Stomach (tissue), 9 donors: ENCODE results near the gene VMP1. TPM values are rescaled to one million over a fixed set of nuclear protein-coding genes. Genes with fewer than 3 reads are reported as not detected.
"Not testable (repeated sequence)": the region's sequence is repeated elsewhere in the genome, so short reads cannot be mapped to it uniquely, and the experiment has no call there.

ENCODE experiments used
- DNase-seq, 2 donors: peaks; one replicate each; pipeline versions ENCODE4 v3.0.0 to v3.0.0-alpha.2; 2013 to 2019
- H3K27ac ChIP-seq, 5 donors: fragments of 200-600 bp in 4 of 5; sonication (generic) in 4 of 5; one replicate each; pipeline ENCODE4 v1.5.1; 2013 to 2019; ENCODE audit warnings: mild to moderate bottlenecking in 1 of 5, moderate library complexity in 1 of 5
- H3K27me3 ChIP-seq, 3 donors: fragments of 200-600 bp; sonication (generic); one replicate each; pipeline ENCODE4 v1.5.1; 2017 to 2019; ENCODE audit warnings: mixed run types in 1 of 3
- H3K36me3 ChIP-seq, 4 donors: fragments of 200-600 bp; sonication (generic); 1 replicate in 3 of 4; 2 replicates in 1 of 4; pipeline ENCODE4 v1.5.1; 2016 to 2019
- H3K4me1 ChIP-seq, 4 donors: fragments of 200-600 bp; sonication (generic); one replicate each; pipeline ENCODE4 v1.5.1; 2016 to 2019
- H3K4me3 ChIP-seq, 4 donors: fragments of 200-600 bp; sonication (generic) in 3 of 4; one replicate each; pipeline ENCODE4 v1.5.1; 2016 to 2019; ENCODE audit warnings: mild to moderate bottlenecking in 1 of 4
- H3K9me3 ChIP-seq, 4 donors: fragments of 200-600 bp; sonication (generic); one replicate each; pipeline ENCODE4 v1.5.1; 2016 to 2019
- EP300 ChIP-seq: sonication (generic); formaldehyde crosslinking; IDR thresholded peaks from one replicate; pipeline ENCODE4 v1.6.1; 2017; ENCODE audit warnings: antibody characterized with exemption
- POLR2A ChIP-seq, 4 donors: fragments of 450-650 bp; IDR thresholded peaks; one replicate each; pipeline ENCODE4 v1.6.1; 2016; ENCODE audit warnings: antibody characterized with exemption in 4 of 4, control low read depth in 2 of 4, mild to moderate bottlenecking in 1 of 4, moderate library complexity in 1 of 4
- POLR2AphosphoS5 ChIP-seq, 3 donors: sonication (generic); formaldehyde crosslinking; IDR thresholded peaks; one replicate each; pipeline ENCODE4 v1.6.1; 2016; ENCODE audit warnings: antibody characterized with exemption in 3 of 3
- WGBS, 5 donors: extraction: QIAGEN DNeasy Blood & Tissue Kit in 3 of 5; methylation state at CpG; one replicate each; pipeline versions ENCODE4 v1.1.5 to v1.1.7; 2013 to 2018; 5-methylcytosine and 5-hydroxymethylcytosine counted together
- intact Hi-C: fragments of 100-400 bp; cut with DNase I; formaldehyde crosslinking; loops from one replicate; pipeline ENCODE4 v1.15.1; 2023; ENCODE audit warnings: low total_unique reads
- polyA plus RNA-seq, 3 donors: library from polyadenylated mRNA; stranded (reverse); fragments of 200-250 nt; gene quantifications; one replicate each; pipeline ENCODE4 v1.2.3, GENCODE V29; 2013
- total RNA-seq, 5 donors: library from RNA; depleted of rRNA; stranded (reverse); fragments of >200 nt; gene quantifications; one replicate each; pipeline versions ENCODE4 v1.1.0 to v1.2.3, GENCODE V29; 2014 to 2016
- TF ChIP-seq, protein P1 (sequence below), 7 experiments: fragments of 450-650 bp in 4 of 7; fragments of 200-600 bp in 3 of 7; sonication (generic) in 3 of 7; IDR thresholded peaks; one replicate each; pipeline ENCODE4 v1.5.1; 2016 to 2019; ENCODE audit warnings: antibody characterized with exemption in 7 of 7, control low read depth in 2 of 7, mild to moderate bottlenecking in 1 of 7
- donor health status: healthy with polysubstance abuse.
- donor health status: Bipolar disorder and iron deficiency.
- donor health status: healthy.

VMP1 gene
- total and polyA plus RNA-seq, 8 donors: 24.4 to 562 (median 155) TPM

DNA sequence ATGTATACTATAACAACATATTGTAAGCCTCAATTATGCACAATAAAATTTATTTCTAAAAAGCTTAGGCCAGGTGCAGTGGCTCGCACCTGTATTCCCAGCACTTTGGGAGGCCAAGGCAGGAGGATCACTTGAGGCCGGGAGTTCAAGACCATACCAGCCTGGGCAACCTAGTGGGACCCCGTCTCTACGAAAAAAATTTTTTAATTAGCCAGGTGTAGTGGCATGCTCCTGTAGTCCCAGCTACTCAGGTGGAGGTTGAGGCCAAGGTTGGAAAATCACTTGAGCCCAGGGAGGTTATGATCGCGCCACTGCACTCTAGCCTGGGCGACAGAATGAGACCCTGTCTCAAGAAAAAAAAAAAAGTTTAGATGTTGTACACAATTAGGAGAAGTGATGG is 45.5 kb downstream of the VMP1 start:
- intact Hi-C loops: loop anchor here (10.0 kb wide), 1 partner anchor 112 kb away; no protein-coding TSS in a partner anchor
- Histone ChIP-seq H3K27me3 (no peaks in the 10 kb centered on the region), H3K27ac (peak overlapping the region in 3 of 5 donors; percentile 64 to 73 (median 68)), H3K4me3 (no peak overlapping the region), H3K9me3 (no peaks in the 10 kb centered on the region), H3K36me3 (peaks cover 0 to 10% (median 4%) of the 10 kb centered on the region in 4 donors), H3K4me1 (peaks cover 4 to 62% (median 18%) of the 10 kb centered on the region in 4 donors)
- WGBS, 5 donors: 75 to 91% (median 85%) methylated on average over 7 of the region's 7 CpGs
- TF ChIP-seq, protein P1, sequence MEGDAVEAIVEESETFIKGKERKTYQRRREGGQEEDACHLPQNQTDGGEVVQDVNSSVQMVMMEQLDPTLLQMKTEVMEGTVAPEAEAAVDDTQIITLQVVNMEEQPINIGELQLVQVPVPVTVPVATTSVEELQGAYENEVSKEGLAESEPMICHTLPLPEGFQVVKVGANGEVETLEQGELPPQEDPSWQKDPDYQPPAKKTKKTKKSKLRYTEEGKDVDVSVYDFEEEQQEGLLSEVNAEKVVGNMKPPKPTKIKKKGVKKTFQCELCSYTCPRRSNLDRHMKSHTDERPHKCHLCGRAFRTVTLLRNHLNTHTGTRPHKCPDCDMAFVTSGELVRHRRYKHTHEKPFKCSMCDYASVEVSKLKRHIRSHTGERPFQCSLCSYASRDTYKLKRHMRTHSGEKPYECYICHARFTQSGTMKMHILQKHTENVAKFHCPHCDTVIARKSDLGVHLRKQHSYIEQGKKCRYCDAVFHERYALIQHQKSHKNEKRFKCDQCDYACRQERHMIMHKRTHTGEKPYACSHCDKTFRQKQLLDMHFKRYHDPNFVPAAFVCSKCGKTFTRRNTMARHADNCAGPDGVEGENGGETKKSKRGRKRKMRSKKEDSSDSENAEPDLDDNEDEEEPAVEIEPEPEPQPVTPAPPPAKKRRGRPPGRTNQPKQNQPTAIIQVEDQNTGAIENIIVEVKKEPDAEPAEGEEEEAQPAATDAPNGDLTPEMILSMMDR (IDR thresholded peaks at IDR 0.05): no peak
- TF ChIP-seq POLR2A (IDR thresholded peaks at IDR 0.05) (no peak), EP300 (no peak), POLR2AphosphoS5 (IDR thresholded peaks at IDR 0.05) (no peak)
- no peak for DNase-seq

DNA sequence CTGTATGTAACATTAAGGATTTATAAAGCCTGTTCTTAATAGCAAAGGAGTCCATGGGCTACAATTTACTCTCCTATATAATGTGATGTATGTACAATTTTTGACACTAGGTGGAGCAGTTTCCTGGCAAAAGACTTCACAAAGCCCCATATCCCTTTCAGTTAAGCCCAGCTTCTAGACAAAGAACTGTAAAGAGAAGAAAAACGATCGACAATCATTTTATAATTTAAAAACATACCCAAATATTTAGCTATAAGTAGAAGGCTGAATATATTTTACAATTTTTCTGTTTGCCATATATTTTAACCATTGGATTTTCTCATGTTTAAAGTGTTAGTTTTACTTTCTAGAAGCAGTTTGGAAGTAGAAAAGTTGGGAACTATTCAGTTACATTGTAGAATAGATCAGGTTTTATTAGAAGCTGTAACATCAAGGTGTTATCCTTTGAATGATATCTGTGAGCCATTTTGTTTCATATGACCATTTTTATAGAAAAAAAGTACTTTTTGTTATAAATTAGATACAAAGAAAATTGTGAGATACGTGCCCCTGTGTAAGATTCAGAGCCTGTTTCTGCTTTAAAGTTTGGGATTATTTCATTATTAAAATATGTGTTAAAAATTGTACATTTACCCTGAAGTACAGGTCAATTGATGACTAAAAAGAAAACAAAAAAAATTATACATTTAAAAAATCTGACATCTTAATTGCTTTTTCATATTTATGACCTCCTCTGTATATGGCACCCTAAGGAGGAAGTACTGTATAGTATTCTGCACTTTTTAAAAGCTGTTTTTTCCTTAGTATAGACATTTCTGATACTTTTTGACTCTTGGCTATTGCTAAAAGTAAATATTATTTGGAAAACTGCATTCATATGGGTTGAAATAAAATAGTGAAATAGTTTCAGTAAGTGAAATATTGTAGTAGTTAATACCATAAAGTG is 46.3 kb downstream of the VMP1 start:
- H3K27ac ChIP-seq: peak overlapping the region in 4 of 5 donors; percentile 58 to 73 (median 66)
- WGBS, 5 donors: 21 to 30% (median 26%) methylated on average over 3 of the region's 3 CpGs
- DNase-seq: peak in 1 of 2 donors; percentile 93
- H3K36me3 ChIP-seq: peaks cover 0 to 19% (median 10%) of the 10 kb centered on the region in 4 donors
- intact Hi-C loops: loop anchor here (10.0 kb wide), 1 partner anchor 111 kb away; no protein-coding TSS in a partner anchor
- peak overlapping the region in 1 of 4 donors; percentile 7 for H3K4me3 ChIP-seq
- H3K27me3 ChIP-seq: no peaks in the 10 kb centered on the region
- TF ChIP-seq, protein P1 (IDR thresholded peaks at IDR 0.05): peak in 5 of 7 experiments; percentile 40 to 76 (median 65)
- TF ChIP-seq EP300 (no peak), POLR2AphosphoS5 (IDR thresholded peaks at IDR 0.05) (peak in 1 of 3 donors; percentile 80), POLR2A (IDR thresholded peaks at IDR 0.05) (no peak)
- H3K4me1 ChIP-seq: peaks cover 4 to 62% (median 18%) of the 10 kb centered on the region in 4 donors
- peaks cover 0 to under 1% (median 0%) of the 10 kb centered on the region in 4 donors for H3K9me3 ChIP-seq

DNA sequence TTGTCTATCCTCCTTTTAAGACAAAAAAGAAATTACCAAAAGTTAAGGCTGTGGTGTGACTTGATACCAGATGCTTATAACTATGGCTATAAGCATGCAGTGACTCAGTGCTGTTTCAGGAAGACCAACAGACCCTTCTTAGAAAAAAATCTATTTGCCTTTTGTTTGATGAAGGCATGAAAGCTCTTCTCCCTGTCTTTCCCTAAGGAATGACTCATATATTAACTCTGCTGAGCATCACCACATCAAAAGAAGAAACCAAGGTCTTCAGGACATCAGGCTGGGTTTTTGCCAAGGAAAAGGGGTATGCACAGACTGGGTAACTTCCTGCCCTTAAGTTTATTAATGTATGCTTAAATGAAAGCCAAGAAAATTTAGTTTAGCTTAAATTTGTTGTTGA is 47.1 kb downstream of the VMP1 start:
- peak in 1 of 3 donors; percentile 6 for TF ChIP-seq POLR2AphosphoS5 (IDR thresholded peaks at IDR 0.05)
- no peak for TF ChIP-seq EP300
- Histone ChIP-seq H3K9me3 (peaks cover 0 to 5% (median 0%) of the 10 kb centered on the region in 4 donors), H3K36me3 (peaks cover 0 to 23% (median 10%) of the 10 kb centered on the region in 4 donors), H3K4me1 (peaks cover 4 to 62% (median 18%) of the 10 kb centered on the region in 4 donors), H3K27ac (peak overlapping the region in 4 of 5 donors; percentile 58 to 73 (median 66)), H3K27me3 (no peaks in the 10 kb centered on the region), H3K4me3 (no peak overlapping the region)
- DNase-seq: peak in 1 of 2 donors; percentile 33
- intact Hi-C loops: loop anchor here (10.0 kb wide), 1 partner anchor 110 kb away; no protein-coding TSS in a partner anchor

DNA sequence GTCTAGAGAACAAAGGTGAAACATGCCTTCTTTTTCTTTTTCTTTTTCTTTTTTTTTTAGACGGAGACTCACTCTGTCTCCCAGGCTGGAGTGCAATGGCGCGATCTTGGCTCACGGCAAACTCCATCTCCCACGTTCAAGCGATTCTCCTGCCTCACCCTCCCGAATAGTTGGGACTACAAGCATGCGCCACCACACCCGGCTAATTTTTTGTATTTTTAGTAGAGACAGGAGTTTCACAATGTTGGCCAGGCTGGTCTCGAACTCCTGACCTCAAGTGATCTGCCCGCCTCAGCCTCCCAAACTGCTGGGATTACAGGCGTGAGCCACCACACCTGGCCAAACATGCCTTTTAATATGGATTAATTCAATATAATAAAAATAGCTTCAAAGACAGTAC is 47.6 kb downstream of the VMP1 start:
- not testable (repeated sequence) for H3K9me3 ChIP-seq, H3K27me3 ChIP-seq, H3K4me3 ChIP-seq, DNase-seq
- Histone ChIP-seq H3K36me3 (peaks cover 0 to 23% (median 8%) of the 10 kb centered on the region in 4 donors), H3K4me1 (peaks cover 4 to 62% (median 18%) of the 10 kb centered on the region in 4 donors), H3K27ac (peak overlapping the region in 4 of 5 donors; percentile 58 to 73 (median 66))
- intact Hi-C loops: loop anchor here (10.0 kb wide), 1 partner anchor 110 kb away; no protein-coding TSS in a partner anchor
- WGBS, 5 donors: 92 to 96% (median 95%) methylated on average over 12 of the region's 12 CpGs

DNA sequence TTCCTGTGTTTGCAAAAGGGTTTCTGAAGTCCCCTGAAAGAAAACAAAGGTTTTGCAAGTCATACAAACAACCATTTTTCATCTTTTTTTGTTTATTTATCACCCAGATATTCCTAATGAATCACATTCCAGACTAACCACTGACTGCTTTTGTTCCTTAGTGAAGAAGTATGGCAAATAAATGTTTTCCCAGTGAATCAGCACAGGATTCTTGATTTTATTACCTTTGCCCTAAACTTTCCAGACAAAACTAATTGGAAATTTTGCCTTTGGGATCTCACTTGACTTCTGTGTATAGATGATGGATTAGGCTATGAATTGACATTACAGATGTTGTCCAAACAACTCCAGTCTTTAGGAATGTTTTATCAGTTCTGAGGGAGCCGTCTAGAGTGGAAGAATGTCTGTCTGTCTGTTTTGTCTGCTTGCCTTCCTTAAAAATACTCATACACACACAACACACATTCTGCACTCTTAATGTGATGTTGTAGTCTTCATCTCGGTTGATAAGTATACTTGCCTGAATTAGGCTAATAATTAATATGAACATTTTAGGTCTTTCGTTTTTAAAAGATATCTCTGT is 48.9 kb downstream of the VMP1 start:
- intact Hi-C loops: loop anchor here (10.0 kb wide), 1 partner anchor 108 kb away; no protein-coding TSS in a partner anchor
- Histone ChIP-seq H3K4me3 (no peak overlapping the region), H3K27me3 (no peaks in the 10 kb centered on the region), H3K27ac (peak overlapping the region in 4 of 5 donors; percentile 50 to 68 (median 61)), H3K9me3 (peaks cover 0 to 5% (median 0%) of the 10 kb centered on the region in 4 donors), H3K4me1 (peaks cover 4 to 61% (median 18%) of the 10 kb centered on the region in 4 donors), H3K36me3 (peaks cover 0 to 30% (median 15%) of the 10 kb centered on the region in 4 donors)
- no peak for DNase-seq
- TF ChIP-seq POLR2A (IDR thresholded peaks at IDR 0.05) (no peak), EP300 (no peak), POLR2AphosphoS5 (IDR thresholded peaks at IDR 0.05) (no peak)
- TF ChIP-seq, protein P1 (IDR thresholded peaks at IDR 0.05): no peak
- 27 to 39% (median 33%) methylated on average over 3 of the region's 3 CpGs for WGBS, 5 donors
